Activated CD8-positive, alpha-beta memory T cell treated with anti-CD3 and anti-CD28 coated beads, Interleukin-2, amount 10 ng/mL, durations not matched to agents 7 days and 5 days (primary cell): Measurements from ENCODE around the gene GRM7. TPM values are rescaled to one million over a fixed set of nuclear protein-coding genes. Genes with fewer than 3 reads are reported as not detected.

Experiments used
- ATAC-seq: fragments of 150-1000 bp; cut with Tn5 transposase; one replicate; pipeline ENCODE4 v1.10.0; 2021; ENCODE audit warnings: moderate library complexity
- CTCF ChIA-PET: fragments of 350-600 bp; sonication (Branson Sonifier 250); formaldehyde crosslinking; loops from one replicate; lab custom pipeline; 2021; ENCODE audit warnings: antibody characterized with exemption; lab: Charles Lee
- DNase-seq: peaks from one replicate; pipeline ENCODE4 v3.0.0-alpha.2; 2020
- H3K27ac Mint-ChIP-seq: one replicate; pipeline ENCODE4 v1.8.0; 2021; ENCODE audit warnings: mild to moderate bottlenecking, mixed read lengths
- H3K27me3 Mint-ChIP-seq: one replicate; pipeline ENCODE4 v1.8.0; 2021; ENCODE audit warnings: mixed read lengths
- H3K36me3 Mint-ChIP-seq: one replicate; pipeline ENCODE4 v1.8.0; 2021; ENCODE audit warnings: mild to moderate bottlenecking, mixed read lengths
- H3K4me1 Mint-ChIP-seq: one replicate; pipeline ENCODE4 v1.8.0; 2021; ENCODE audit warnings: mixed read lengths
- H3K4me3 Mint-ChIP-seq: one replicate; pipeline ENCODE4 v1.8.0; 2021; ENCODE audit warnings: mild to moderate bottlenecking, moderate library complexity, mixed read lengths
- H3K9me3 Mint-ChIP-seq: one replicate; pipeline ENCODE4 v1.8.0; 2022; ENCODE audit warnings: low read depth, mixed read lengths
- total RNA-seq, 2 experiments: library from RNA; stranded (reverse); gene quantifications; one replicate each; pipeline ENCODE4 v1.2.3, GENCODE V29; 2021

The GRM7 gene
- total RNA-seq, 2 experiments from 2014 or later = not detected

DNA sequence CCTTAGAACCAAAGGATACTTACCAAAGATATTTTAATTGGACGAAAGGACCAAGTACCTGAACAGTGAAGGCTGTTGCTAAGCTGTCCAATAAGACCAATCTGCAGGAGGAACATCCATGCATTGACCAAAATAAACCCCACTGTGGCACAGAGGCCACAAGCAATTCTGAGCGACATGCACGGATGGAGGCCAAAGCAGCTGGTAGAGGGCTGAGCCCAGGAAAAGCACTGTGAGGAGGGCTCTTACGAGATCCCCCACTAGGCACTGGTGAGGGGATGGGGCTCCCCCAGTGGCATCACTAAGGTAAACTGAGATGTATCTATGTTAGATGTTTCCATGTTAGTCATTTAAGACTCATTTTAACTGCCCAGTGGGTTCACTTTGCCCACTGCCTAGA is 920.5 kb downstream of the GRM7 start:
- Mint-ChIP-seq H3K27me3 (no peaks in the 10 kb centered on the region), H3K4me1 (no peaks in the 10 kb centered on the region), H3K9me3 (no peaks in the 10 kb centered on the region), H3K36me3 (no peaks in the 10 kb centered on the region), H3K27ac (no peak overlapping the region), H3K4me3 (no peak overlapping the region)
- ATAC-seq (no peak), DNase-seq (no peak)
- CTCF ChIA-PET = no interaction called here

DNA sequence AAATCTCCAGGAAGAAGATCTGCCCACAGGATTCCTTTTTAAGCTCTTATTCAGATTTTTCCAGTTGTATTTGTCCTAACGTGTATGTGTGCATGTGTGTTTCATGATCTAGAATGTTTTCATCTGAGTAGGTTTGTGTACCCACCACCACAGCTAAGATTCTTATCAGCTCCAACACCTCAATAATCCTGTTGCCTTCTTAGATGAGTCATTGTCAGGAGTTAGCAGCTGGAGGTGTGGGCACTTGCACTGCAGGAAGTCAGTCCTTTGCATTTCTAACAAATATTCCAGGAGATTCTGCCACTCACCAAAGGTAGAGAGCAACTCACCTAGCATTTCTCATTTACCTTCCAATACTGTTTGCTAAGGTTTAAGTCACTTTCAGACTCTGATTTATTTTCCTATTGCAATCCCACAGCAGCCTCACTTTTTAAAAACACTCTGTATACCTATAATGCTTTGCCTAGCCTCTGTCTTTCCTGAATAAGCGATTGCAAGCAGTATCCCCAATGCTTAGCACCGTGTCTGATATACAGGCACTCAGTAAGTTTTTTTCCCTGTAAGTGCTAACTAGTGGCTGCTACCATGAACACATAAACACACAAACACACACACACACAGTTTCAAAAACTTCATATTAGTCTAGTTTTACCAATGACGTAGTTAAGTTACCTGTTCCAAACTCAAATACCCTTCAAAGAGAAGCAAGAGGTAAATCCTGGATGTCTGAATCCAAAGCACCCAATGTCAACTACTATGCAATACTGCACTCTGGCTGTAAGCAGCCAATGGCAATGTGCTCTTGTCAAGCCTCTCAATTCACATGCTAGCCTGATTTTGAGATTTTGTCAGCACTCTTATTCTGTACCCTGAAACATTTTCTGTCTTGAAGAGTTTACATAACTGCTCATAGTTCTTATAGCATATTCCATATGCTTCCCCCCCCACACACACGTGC is 927.2 kb downstream of the GRM7 start:
- CTCF ChIA-PET = no interaction called here
- no peaks in the 10 kb centered on the region for H3K36me3 Mint-ChIP-seq
- H3K4me3 Mint-ChIP-seq = no peak overlapping the region
- no peak for ATAC-seq
- DNase-seq = no peak
- peaks cover 7% of the 10 kb centered on the region for H3K9me3 Mint-ChIP-seq
- H3K4me1 Mint-ChIP-seq = no peaks in the 10 kb centered on the region
- H3K27me3 Mint-ChIP-seq = no peaks in the 10 kb centered on the region
- H3K27ac Mint-ChIP-seq = no peak overlapping the region

DNA sequence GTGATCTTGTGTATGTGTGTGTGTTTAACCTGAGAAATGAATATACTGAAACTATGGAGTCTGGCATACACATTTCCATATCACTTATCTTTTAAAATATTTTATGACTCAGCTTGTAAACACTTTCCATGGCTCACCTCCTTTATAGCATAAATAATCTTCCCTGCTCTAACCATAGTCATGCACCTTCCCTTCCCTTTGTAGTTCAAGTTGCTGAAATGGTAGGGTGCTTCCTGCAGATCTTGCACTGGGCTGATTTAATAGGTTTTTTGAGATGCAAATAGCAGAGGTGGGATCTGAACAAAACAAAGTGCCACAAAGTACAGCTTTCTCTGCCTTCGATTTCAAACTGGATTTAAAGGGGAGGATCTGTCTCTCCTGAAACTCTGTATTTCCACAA is 928.0 kb downstream of the GRM7 start:
- ATAC-seq (no peak), DNase-seq (no peak)
- Mint-ChIP-seq H3K4me1 (no peaks in the 10 kb centered on the region), H3K36me3 (no peaks in the 10 kb centered on the region), H3K9me3 (peaks cover 7% of the 10 kb centered on the region), H3K4me3 (no peak overlapping the region), H3K27ac (no peak overlapping the region), H3K27me3 (no peaks in the 10 kb centered on the region)
- CTCF ChIA-PET = no interaction called here

DNA sequence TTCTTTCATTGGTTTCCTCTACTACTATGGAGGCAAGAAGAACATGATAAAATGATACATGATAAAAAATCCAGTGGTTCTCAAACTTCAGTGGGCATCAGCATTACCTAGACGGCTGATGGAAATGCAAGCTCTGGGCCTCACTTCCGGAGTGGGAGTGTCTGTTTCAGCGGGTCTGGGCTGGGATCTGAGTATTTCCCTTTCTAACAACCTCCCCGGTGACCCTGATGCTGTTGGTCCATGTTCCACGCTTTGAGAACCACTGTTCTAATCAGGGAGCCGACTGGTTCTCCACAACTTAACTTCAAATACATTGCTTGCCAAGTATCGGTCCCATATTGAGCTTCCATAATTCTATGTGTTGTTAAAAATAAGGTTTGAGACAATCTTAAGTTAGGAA is 928.4 kb downstream of the GRM7 start:
- Mint-ChIP-seq H3K4me1 (no peaks in the 10 kb centered on the region), H3K27me3 (no peaks in the 10 kb centered on the region), H3K27ac (no peak overlapping the region), H3K4me3 (no peak overlapping the region), H3K9me3 (peaks cover 7% of the 10 kb centered on the region), H3K36me3 (no peaks in the 10 kb centered on the region)
- DNase-seq (no peak), ATAC-seq (no peak)
- CTCF ChIA-PET = no interaction called here

DNA sequence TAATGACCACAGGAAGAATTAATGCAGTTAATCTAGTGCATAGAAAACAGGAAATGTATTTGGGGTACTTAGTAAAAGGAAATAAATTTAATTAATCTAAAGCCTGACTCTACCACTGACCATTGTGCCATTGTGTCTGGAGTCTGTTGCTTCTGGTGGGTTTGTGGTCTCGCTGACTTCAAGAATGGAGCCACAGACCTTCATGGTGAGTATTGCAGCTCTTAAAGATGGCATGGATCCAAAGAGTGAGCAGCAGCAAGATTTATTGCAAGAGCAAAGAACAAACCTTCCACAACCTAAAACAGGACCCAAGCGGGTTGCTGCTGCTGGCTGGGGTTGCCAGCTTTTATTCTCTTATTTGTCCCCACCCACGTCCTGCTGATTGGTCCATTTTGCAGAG is 929.2 kb downstream of the GRM7 start:
- no peak for ATAC-seq
- Mint-ChIP-seq H3K4me3 (no peak overlapping the region), H3K4me1 (no peaks in the 10 kb centered on the region), H3K27ac (no peak overlapping the region), H3K36me3 (no peaks in the 10 kb centered on the region), H3K27me3 (no peaks in the 10 kb centered on the region), H3K9me3 (peaks cover 7% of the 10 kb centered on the region)
- CTCF ChIA-PET = no interaction called here
- DNase-seq = no peak
